Erythroblast (primary cell): ENCODE data around the gene TNIP1.

Experiments
- GATA1 ChIP-seq: IDR thresholded peaks from 2 replicates; pipeline ENCODE4 v1.6.1; 2011; ENCODE audit warnings: low read depth, mild to moderate bottlenecking, control low read depth, low read length, moderate library complexity
- POLR2A ChIP-seq: IDR thresholded peaks from 2 replicates; pipeline ENCODE4 v1.6.1; 2011; ENCODE audit warnings: mild to moderate bottlenecking, low read length

- TF ChIP-seq POLR2A, result no peak
- no peak for TF ChIP-seq GATA1
These were observed 41.2 kb downstream of the TNIP1 start for GRCh38 chr5:151039665-151040064.
